ENCODE results near the gene SIM2.
"Not testable (repeated sequence)": the region's sequence is repeated elsewhere in the genome, so short reads cannot be mapped to it uniquely, and the experiment has no call there.

The SIM2 gene, protein sequence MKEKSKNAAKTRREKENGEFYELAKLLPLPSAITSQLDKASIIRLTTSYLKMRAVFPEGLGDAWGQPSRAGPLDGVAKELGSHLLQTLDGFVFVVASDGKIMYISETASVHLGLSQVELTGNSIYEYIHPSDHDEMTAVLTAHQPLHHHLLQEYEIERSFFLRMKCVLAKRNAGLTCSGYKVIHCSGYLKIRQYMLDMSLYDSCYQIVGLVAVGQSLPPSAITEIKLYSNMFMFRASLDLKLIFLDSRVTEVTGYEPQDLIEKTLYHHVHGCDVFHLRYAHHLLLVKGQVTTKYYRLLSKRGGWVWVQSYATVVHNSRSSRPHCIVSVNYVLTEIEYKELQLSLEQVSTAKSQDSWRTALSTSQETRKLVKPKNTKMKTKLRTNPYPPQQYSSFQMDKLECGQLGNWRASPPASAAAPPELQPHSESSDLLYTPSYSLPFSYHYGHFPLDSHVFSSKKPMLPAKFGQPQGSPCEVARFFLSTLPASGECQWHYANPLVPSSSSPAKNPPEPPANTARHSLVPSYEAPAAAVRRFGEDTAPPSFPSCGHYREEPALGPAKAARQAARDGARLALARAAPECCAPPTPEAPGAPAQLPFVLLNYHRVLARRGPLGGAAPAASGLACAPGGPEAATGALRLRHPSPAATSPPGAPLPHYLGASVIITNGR

GRCh38 chr21:36698981-36699545 lies at the start of gene SIM2:
SIM2 (plus strand) TSS chr21:36699115; CDS start chr21:36699747, 632 bp downstream.
- no peak for DNase-seq

DNA sequence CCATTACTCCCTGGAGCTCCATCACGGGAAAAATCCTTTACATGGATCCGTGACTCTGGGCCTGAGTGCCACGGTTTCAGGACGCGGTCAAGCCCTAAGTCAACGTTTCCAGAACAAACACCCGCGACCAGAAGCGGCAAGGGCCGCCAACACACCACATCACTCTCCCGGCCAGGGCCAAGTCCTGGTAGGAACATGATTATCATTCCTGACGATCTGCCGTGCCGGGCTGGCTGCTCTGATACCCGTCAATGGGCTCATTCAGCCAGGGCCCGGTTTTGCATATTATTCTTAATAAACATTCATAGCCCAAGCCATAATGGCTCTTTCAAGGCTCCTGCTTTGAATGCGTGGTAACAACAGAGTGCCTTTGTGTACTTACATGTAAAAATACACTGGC lies 44.6 kb upstream of the SIM2 start:
- DNase-seq, result no peak

- no peak for DNase-seq
Measured at GRCh38 chr21:36654796-36655325, 44.1 kb upstream of the SIM2 start.

- no peak for DNase-seq
Measured at GRCh38 chr21:36656138-36656537, 42.8 kb upstream of the SIM2 start.

- DNase-seq, result not testable (repeated sequence)
Measured at GRCh38 chr21:36657290-36657689, 41.6 kb upstream of the SIM2 start.

- no peak for DNase-seq
Measured at GRCh38 chr21:36657999-36658398, 40.9 kb upstream of the SIM2 start.

DNA sequence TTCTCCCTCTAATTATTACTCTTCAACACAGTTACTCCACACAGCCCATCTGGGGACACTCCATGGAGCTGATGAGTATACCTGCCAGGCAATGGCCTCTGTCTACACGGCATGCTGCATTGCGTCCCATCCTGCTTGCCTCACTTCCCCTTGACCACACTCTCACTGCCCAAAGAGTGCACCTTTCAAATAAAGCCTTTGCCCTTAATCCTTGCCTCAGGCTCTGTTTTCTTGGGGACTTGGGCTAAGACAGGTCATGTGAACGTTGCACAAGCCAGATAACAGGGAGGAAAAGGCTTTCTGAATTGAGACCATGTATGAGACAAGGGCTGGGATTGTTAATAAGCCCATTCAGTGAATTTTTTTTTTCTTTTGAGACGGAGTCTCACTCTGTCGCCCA lies 40.0 kb upstream of the SIM2 start:
- DNase-seq, result no peak

DNA sequence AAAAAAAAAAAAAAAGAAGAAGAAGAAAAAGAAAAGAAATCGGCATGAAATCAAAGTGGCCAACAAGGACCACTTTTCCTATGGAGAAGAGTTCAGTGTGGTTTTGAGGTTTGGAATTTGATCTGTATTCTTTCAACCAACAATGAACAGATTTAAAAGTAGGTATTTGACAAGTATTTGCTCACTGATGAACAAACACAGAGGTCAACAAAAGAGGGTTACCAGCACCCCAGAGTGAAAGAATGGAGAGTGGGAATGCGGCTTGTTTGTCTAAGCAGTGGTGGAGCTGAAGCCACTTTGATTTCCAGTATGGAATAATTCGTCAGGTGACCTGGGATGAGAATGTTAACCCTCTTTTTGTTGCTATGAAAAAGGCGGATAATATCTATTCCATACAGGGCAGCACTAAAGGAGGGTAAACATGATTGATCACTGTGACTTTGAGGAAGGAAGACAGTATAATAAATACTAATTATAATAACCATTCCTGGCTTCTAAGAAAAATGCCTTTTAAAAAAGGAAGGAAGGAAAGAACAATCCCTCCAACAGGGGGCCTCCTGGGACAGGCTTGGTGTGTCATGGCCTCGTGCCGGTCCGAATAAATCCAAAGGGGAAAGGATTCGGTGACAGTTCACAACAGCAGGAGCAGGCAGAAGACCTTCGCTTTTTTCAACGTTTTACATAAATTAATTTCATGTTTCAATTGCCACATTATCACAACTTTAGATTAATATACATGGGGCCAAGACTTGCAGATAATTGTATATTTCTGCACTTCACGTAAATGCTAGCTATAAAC lies 37.2 kb upstream of the SIM2 start:
- no peak for DNase-seq

- DNase-seq, result no peak
Measured at GRCh38 chr21:36663033-36663855, 35.7 kb upstream of the SIM2 start.

DNA sequence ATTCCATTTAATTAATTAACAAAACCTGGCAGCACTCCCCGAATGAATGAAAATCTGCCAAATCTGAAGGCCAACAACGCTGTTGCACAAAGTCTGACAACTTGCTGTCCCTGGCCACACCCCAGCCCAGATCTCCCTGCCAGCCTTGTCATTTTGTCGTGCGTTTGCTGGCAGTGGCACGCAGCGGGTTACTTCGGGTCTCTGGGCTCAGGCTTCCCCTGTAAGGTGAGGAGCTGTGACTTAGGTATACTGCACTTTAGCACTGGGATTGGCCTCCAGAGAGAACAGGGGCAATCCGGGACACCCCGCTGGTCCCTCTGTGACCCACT lies 34.3 kb upstream of the SIM2 start:
- DNase-seq, result no peak

- no peak for DNase-seq
Measured at GRCh38 chr21:36665806-36666205, 33.1 kb upstream of the SIM2 start.

DNA sequence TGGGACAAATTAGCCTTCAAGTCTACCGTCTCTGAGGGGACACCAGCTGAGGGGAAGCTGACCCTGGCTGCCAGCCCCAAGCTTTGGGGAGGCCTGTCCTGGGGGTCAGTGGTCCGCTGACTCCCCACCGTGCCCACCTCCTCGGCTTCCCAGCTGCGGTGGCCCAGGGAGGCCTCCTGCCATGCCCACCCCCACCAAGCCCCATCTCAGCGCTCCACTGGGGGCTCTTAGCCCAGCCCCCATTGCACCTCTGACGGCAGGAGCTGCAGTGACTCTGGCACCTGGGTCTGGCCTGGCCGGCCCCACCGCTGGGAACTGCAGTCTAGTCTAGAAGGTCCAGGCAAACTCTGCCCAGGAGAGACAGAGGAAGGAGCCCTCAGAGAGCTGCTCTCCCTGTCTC lies 30.2 kb upstream of the SIM2 start:
- DNase-seq, result no peak

- DNase-seq, result no peak
Measured at GRCh38 chr21:36671836-36672235, 27.1 kb upstream of the SIM2 start.

DNA sequence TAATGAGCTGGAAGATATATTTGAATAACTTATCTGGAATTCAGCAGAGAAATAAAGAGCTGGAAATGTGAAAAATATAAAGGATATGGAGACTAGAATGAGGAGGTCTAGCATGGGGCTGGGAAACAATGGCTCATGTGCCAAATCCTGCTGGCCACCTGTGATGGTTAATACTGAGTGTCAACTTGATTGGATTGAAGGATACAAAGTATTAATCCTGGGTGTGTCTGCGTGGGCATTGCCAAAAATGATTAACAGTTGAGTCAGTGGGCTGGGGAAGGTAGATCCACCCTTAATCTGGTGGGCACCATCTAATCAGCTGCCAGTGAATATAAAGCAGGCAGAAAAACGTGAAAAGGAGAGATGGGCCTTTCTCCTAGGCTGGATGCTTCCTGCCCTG lies 26.6 kb upstream of the SIM2 start:
- not testable (repeated sequence) for DNase-seq

DNA sequence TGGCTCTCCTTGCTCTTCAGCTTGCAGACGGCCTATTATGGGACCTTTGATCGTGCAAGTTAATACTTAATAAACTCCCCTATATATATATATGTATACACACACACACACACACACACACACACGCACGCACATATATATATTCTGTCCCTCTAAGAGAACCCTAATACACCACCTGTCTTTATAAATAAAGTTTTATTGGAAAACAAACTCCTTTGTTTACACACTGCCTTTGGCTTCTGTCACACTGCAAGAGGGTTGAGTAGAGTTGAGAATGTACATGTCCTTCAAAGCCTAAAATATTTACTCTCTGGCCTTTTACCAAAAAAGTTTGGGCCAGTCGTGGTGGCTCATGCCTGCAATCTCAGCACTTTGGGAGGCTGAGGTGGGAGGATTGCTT lies 26.2 kb upstream of the SIM2 start:
- no peak for DNase-seq

DNA sequence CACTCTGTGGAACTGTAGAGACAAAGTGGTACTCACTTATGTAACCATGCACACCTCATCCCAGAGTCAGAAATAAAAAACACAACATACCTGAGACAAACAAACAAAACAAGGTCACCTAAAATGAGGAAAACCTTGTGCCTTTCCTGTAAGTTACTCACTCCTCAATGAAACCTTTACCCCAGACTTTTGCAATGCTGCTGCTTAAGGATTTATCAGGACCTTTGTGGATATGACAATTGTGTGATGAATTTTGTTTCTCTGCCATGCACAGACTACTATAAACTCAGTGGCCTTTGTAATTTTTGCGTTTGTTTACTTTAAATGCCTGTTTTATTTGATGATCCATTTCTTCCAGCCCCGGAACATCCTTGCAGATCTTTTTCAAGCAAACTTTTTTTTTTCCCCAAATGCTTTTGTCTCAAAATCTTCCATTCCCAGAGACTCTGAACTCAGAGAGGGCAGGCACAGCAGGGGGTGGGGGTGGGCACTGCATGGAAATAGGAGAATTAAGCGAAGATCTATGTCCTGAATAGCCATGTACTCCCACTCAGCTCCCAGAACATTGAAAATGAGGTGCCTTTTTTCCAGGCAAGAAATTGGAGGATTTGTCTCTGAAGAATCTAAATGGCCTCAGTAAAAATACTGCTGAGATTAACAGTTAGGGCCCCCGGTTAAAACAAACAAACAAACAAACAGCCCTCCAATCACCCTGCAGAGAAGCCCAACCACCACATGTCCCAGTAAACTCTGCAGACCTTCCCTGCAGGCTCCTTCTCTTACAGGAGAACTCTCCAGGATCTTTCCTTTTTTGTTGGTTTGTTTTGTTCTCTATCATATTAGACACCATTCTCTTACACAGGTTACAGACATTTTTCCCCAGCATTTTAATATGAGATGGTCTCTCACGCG lies 22.6 kb upstream of the SIM2 start:
- DNase-seq, result no peak

GRCh38 chr21:36677443-36677842 lies 21.5 kb upstream of the SIM2 start:
- DNase-seq, result no peak

- no peak for DNase-seq
Measured at GRCh38 chr21:36678538-36678937, 20.4 kb upstream of the SIM2 start.

GRCh38 chr21:36681117-36681631 lies 17.7 kb upstream of the SIM2 start:
- no peak for DNase-seq

- DNase-seq, result no peak
Measured at GRCh38 chr21:36684957-36685714, 13.8 kb upstream of the SIM2 start.
